GM12878 (cell line): ENCODE data around the gene DPF3. TPM values are rescaled to one million over a fixed set of nuclear protein-coding genes. Genes with fewer than 3 reads are reported as not detected.

Experiments
- ATAC-seq: fragments of 200-7000 bp; cut with Tn5 transposase; 3 replicates; pipeline ENCODE4 v1.9.1; 2020; ENCODE audit warnings: mild to moderate bottlenecking, moderate library complexity
- BruUV-seq: library from RNA; stranded (reverse); fragments of 400-500 nt; replicated peaks from 2 replicates; lab custom pipeline; 2021; lab: Mats Ljungman, UMichigan
- CTCF ChIA-PET: fragments of 300-600 bp; sonication (Branson Sonifier 250); formaldehyde crosslinking; extraction: SDS; loops from one replicate; lab custom pipeline; 2021; ENCODE audit warnings: inconsistent platforms; lab: Yijun Ruan, JAX
- POLR2A ChIA-PET: fragments of 350-600 bp; formaldehyde crosslinking; extraction: SDS; loops from one replicate; lab custom pipeline; 2021; ENCODE audit warnings: inconsistent platforms; lab: Charles Lee
- RAD21 ChIA-PET: fragments of 300-600 bp; sonication (Branson Sonifier 250); formaldehyde crosslinking; loops from one replicate; lab custom pipeline; 2023; ENCODE audit warnings: antibody characterized with exemption; ENCODE audit not compliant: unreplicated experiment; lab: Charles Lee
- SMC1A ChIA-PET: fragments of 300-600 bp; sonication (Branson Sonifier 250); formaldehyde crosslinking; loops from one replicate; lab custom pipeline; 2023; ENCODE audit not compliant: unreplicated experiment, uncharacterized antibody; lab: Charles Lee
- DNase-seq: peaks from one replicate; pipeline ENCODE4 v3.0.0-alpha.2; 2011; ENCODE audit warnings: low read depth, low spot score
- FAIRE-seq: peaks from 3 replicates; lab custom pipeline; 2011; peaks lifted over from hg19 to GRCh38; lab: Jason Lieb, UNC
- H2AFZ ChIP-seq: 2 replicates; pipeline ENCODE4 v1.6.0; 2011; ENCODE audit warnings: low read depth, low read length, control low read depth; ENCODE audit not compliant: control insufficient read depth
- H3K27ac ChIP-seq: 2 replicates; pipeline ENCODE4 v1.5.1; 2011; ENCODE audit warnings: control low read depth; ENCODE audit not compliant: control insufficient read depth, insufficient read depth
- H3K27me3 ChIP-seq, 2 experiments: replicated peaks in 1 of 2; 2 replicates each; pipeline versions ENCODE4 v1.6.0 to v1.6.1; 2011; ENCODE audit warnings: low read length in 1 of 2; ENCODE audit not compliant: control insufficient read depth in 2 of 2, insufficient read depth in 2 of 2
- H3K36me3 ChIP-seq, 2 experiments: 2 replicates each; pipeline ENCODE4 v1.5.1; 2011; ENCODE audit warnings: low read length in 1 of 2; ENCODE audit not compliant: control insufficient read depth in 2 of 2, insufficient read depth in 2 of 2
- H3K4me1 ChIP-seq: 2 replicates; pipeline ENCODE4 v1.6.1; 2011; ENCODE audit warnings: mild to moderate bottlenecking, low read length, moderate library complexity, mixed read lengths; ENCODE audit not compliant: control insufficient read depth, insufficient read depth
- H3K4me2 ChIP-seq: 2 replicates; pipeline ENCODE4 v1.6.0; 2011; ENCODE audit warnings: control low read depth; ENCODE audit not compliant: control insufficient read depth, insufficient read depth
- H3K4me3 ChIP-seq: fragments of 200-600 bp; sonication (generic); 2 replicates; pipeline ENCODE4 v1.5.1; 2016
- H3K79me2 ChIP-seq: 2 replicates; pipeline ENCODE4 v1.6.0; 2011; ENCODE audit warnings: low read length; ENCODE audit not compliant: control insufficient read depth, insufficient read depth
- H3K9ac ChIP-seq: 2 replicates; pipeline ENCODE4 v1.8.0; 2011; ENCODE audit warnings: low read length, control low read depth, mixed read lengths; ENCODE audit not compliant: control insufficient read depth, insufficient read depth
- H3K9me3 ChIP-seq: replicated peaks from 3 replicates; pipeline ENCODE4 v1.5.1; 2011; ENCODE audit warnings: mild to moderate bottlenecking, low read length; ENCODE audit not compliant: control insufficient read depth, insufficient read depth
- H4K20me1 ChIP-seq: 2 replicates; pipeline ENCODE4 v1.6.0; 2011; ENCODE audit not compliant: control insufficient read depth, insufficient read depth
- FOXM1 ChIP-seq: IDR thresholded peaks from 2 replicates; pipeline ENCODE4 v1.6.1; 2012; ENCODE audit warnings: low read depth, mild to moderate bottlenecking, inconsistent platforms, low read length, moderate library complexity
- SMAD1 ChIP-seq: fragments of 450-650 bp; IDR thresholded peaks from 2 replicates; pipeline ENCODE4 v1.6.1; 2018; ENCODE audit warnings: mild to moderate bottlenecking, low read depth; ENCODE audit not compliant: partially characterized antibody
- ZZZ3 ChIP-seq: IDR thresholded peaks from 2 replicates; pipeline ENCODE4 v1.6.1; 2011; ENCODE audit warnings: low read depth; ENCODE audit not compliant: control insufficient read depth, insufficient read length
- WGBS: methylation state at CpG from one replicate; pipeline ENCODE4 v1.1.6; 2016; ENCODE audit warnings: low lambda C conversion rate; ENCODE audit not compliant: insufficient replicate concordance, insufficient coverage; ENCODE audit errors: missing lambda C conversion rate; 5-methylcytosine and 5-hydroxymethylcytosine counted together
- in situ Hi-C: fragments of 300-500 bp; cut with MboI; formaldehyde crosslinking; loops from 9 replicates; pipeline ENCODE4 v1.14.3; 2018; ENCODE audit warnings: mixed read lengths
- intact Hi-C: fragments of 100-400 bp; cut with micrococcal nuclease; formaldehyde crosslinking; loops from one replicate; pipeline ENCODE4 v1.14.2; 2022; ENCODE audit not compliant: unreplicated experiment
- polyA plus RNA-seq, 11 experiments: library from polyadenylated mRNA; depleted of rRNA in 4 of 11; unstranded in 6 of 11; stranded (reverse) in 5 of 11; fragments of >200 nt; fragmentation: Nextera tagmentation in 4 of 11; fragmentation: Illumina TruSeq in 1 of 11; extraction: Ambion mirVana in 4 of 11; extraction: Trizol in 1 of 11; gene quantifications; 1 replicate in 1 of 11; 2 replicates in 10 of 11; pipeline versions ENCODE4 v1.2.1 to v1.2.3, GENCODE V29; 2011 to 2016; ENCODE audit warnings: inconsistent platforms in 2 of 11, missing spikeins in 2 of 11, low read depth in 1 of 11
- total RNA-seq, 4 experiments: library from RNA; depleted of rRNA in 3 of 4; stranded (reverse); fragments of >200 nt in 3 of 4; fragmentation: Illumina TruSeq in 1 of 4; extraction: Trizol in 1 of 4; gene quantifications; 2 replicates each; pipeline versions ENCODE4 v1.2.1 to v1.2.3, GENCODE V29; 2013 to 2021
- TF ChIP-seq, protein P1 (sequence below): IDR thresholded peaks from 2 replicates; pipeline ENCODE4 v1.6.1; 2011; ENCODE audit warnings: low read depth, low read length, improper control_type of control experiment, borderline replicate concordance
- TF ChIP-seq, protein P2 (sequence below): IDR thresholded peaks from 2 replicates; pipeline ENCODE4 v1.6.1; 2012; ENCODE audit warnings: low read depth, low read length, improper control_type of control experiment
- TF ChIP-seq, protein P3 (sequence below), 3 experiments: IDR thresholded peaks in 2 of 3; conservative IDR thresholded peaks in 1 of 3; 2 replicates each; pipeline ENCODE4 v1.5.1; 2011; ENCODE audit warnings: low read depth in 3 of 3, low read length in 3 of 3, mild to moderate bottlenecking in 3 of 3, control low read depth in 2 of 3, moderate library complexity in 2 of 3, inconsistent platforms in 1 of 3, mixed read lengths in 1 of 3; ENCODE audit not compliant: control insufficient read depth in 2 of 3, insufficient read depth in 1 of 3; ENCODE audit errors: extremely low read depth in 1 of 3

Gene DPF3
- total and polyA plus RNA-seq, 10 of the 15 experiments (the other 5 are each of a cell fraction or from before 2014, with no cell fraction given), result 0.69 to 8.0 (median 2.2) TPM

DNA sequence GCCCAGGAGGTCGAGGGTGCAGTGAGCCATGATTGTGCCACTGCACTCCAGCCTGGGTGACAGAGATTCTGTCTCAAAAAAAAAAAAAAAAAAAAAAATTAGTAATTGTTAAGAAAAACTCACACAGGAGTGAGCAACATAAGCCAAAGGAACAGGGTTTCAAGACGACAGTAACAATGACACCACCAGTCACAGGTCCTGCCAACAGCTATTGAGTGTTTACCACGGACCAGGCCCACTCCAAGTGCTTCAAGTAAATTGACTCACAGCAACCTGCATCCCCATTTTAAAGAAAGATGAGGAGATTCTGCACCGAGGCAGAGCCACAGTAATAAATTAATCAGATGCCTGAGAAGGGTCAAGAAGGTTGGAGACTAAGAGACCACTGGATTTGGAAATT, 194.5 kb downstream of the DPF3 start:
- ChIA-PET CTCF (no interaction called here), POLR2A (interaction anchor here (0.7 kb wide), 2 partner anchors 9 to 16 kb away, joined by 4 to 7 read pairs; no protein-coding TSS in a partner anchor), RAD21 (no interaction called here), SMC1A (interaction anchor here (0.7 to 2.4 kb wide), 3 partner anchors 11 to 103 kb away, joined by 3 to 7 read pairs (median 3); no protein-coding TSS in a partner anchor)
- Histone ChIP-seq H3K9ac (no peak overlapping the region), H3K9me3 (no peaks in the 10 kb centered on the region), H3K36me3 (no peaks in the 10 kb centered on the region), H3K4me3 (no peak overlapping the region), H3K27me3 (no peaks in the 10 kb centered on the region), H4K20me1 (no peaks in the 10 kb centered on the region), H3K4me1 (peaks cover 4% of the 10 kb centered on the region; the same call in 1 of the 2 replicates), H2AFZ (no peak overlapping the region), H3K79me2 (no peaks in the 10 kb centered on the region), H3K4me2 (no peak overlapping the region), H3K27ac (no peak overlapping the region)
- TF ChIP-seq, protein P1, sequence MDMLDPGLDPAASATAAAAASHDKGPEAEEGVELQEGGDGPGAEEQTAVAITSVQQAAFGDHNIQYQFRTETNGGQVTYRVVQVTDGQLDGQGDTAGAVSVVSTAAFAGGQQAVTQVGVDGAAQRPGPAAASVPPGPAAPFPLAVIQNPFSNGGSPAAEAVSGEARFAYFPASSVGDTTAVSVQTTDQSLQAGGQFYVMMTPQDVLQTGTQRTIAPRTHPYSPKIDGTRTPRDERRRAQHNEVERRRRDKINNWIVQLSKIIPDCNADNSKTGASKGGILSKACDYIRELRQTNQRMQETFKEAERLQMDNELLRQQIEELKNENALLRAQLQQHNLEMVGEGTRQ, result no peak
- TF ChIP-seq, protein P2, sequence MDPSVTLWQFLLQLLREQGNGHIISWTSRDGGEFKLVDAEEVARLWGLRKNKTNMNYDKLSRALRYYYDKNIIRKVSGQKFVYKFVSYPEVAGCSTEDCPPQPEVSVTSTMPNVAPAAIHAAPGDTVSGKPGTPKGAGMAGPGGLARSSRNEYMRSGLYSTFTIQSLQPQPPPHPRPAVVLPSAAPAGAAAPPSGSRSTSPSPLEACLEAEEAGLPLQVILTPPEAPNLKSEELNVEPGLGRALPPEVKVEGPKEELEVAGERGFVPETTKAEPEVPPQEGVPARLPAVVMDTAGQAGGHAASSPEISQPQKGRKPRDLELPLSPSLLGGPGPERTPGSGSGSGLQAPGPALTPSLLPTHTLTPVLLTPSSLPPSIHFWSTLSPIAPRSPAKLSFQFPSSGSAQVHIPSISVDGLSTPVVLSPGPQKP, result no peak
- TF ChIP-seq, protein P3, sequence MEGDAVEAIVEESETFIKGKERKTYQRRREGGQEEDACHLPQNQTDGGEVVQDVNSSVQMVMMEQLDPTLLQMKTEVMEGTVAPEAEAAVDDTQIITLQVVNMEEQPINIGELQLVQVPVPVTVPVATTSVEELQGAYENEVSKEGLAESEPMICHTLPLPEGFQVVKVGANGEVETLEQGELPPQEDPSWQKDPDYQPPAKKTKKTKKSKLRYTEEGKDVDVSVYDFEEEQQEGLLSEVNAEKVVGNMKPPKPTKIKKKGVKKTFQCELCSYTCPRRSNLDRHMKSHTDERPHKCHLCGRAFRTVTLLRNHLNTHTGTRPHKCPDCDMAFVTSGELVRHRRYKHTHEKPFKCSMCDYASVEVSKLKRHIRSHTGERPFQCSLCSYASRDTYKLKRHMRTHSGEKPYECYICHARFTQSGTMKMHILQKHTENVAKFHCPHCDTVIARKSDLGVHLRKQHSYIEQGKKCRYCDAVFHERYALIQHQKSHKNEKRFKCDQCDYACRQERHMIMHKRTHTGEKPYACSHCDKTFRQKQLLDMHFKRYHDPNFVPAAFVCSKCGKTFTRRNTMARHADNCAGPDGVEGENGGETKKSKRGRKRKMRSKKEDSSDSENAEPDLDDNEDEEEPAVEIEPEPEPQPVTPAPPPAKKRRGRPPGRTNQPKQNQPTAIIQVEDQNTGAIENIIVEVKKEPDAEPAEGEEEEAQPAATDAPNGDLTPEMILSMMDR (IDR thresholded peaks at IDR 0.05 in 2 of 3, conservative IDR thresholded peaks at IDR 0.05 in 1 of 3; ENCODE audit: control insufficient read depth in 2 of 3, extremely low read depth in 1 of 3, insufficient read depth in 1 of 3, low read depth in 3 of 3, low read length in 3 of 3), result no peak
- no peak for TF ChIP-seq FOXM1
- no peak for TF ChIP-seq SMAD1
- TF ChIP-seq ZZZ3, result no peak
- intact Hi-C loops (no loop called here), in situ Hi-C loops (no loop called here)
- FAIRE-seq (no peak), ATAC-seq (no peak), DNase-seq (no peak)
- no TSS peak for BruUV-seq
- 32% methylated on average over 4 of the region's 4 CpGs for WGBS
